Transverse colon (tissue), 4 donors: ENCODE measurements around the gene STK39. TPM values are rescaled to one million over a fixed set of nuclear protein-coding genes. Genes with fewer than 3 reads are reported as not detected.

Experiments used
- DNase-seq: peaks from one replicate; pipeline ENCODE4 v3.0.0-alpha.2; 2019
- H3K27ac ChIP-seq, 4 donors: fragments of 200-600 bp; sonication (generic); 2 replicates each; pipeline ENCODE4 v1.5.1; 2016 to 2018; ENCODE audit warnings: inconsistent platforms in 4 of 4
- H3K27me3 ChIP-seq: fragments of 200-600 bp; sonication (generic); 2 replicates; pipeline ENCODE4 v1.5.1; 2017; ENCODE audit warnings: inconsistent platforms
- H3K36me3 ChIP-seq, 4 donors: fragments of 200-600 bp; sonication (generic); 2 replicates each; pipeline ENCODE4 v1.5.1; 2017 to 2019; ENCODE audit warnings: inconsistent platforms in 4 of 4
- H3K4me1 ChIP-seq, 4 donors: fragments of 200-600 bp; sonication (generic); 2 replicates each; pipeline ENCODE4 v1.5.1; 2017 to 2020; ENCODE audit warnings: inconsistent platforms in 4 of 4
- H3K4me3 ChIP-seq, 4 donors: fragments of 200-600 bp; sonication (generic); 1 replicate in 1 of 4; 2 replicates in 3 of 4; pipeline versions ENCODE4 v1.5.1 to v1.6.1; 2017 to 2019; ENCODE audit warnings: inconsistent platforms in 4 of 4
- H3K9me3 ChIP-seq, 2 donors: fragments of 200-600 bp; sonication (generic); 2 replicates each; pipeline ENCODE4 v1.5.1; 2017 to 2019; ENCODE audit warnings: inconsistent platforms in 2 of 2
- EP300 ChIP-seq: sonication (generic); formaldehyde crosslinking; IDR thresholded peaks from one replicate; pipeline ENCODE4 v1.6.1; 2017; ENCODE audit warnings: antibody characterized with exemption, low read depth
- POLR2A ChIP-seq: fragments of 450-650 bp; IDR thresholded peaks from one replicate; pipeline ENCODE4 v1.6.1; 2016; ENCODE audit warnings: antibody characterized with exemption, mild to moderate bottlenecking, moderate library complexity
- POLR2AphosphoS5 ChIP-seq, 3 donors: sonication (generic); formaldehyde crosslinking; IDR thresholded peaks; one replicate each; pipeline ENCODE4 v1.6.1; 2016; ENCODE audit warnings: antibody characterized with exemption in 3 of 3
- WGBS, 2 donors: methylation state at CpG; one replicate each; pipeline ENCODE4 v1.1.5; 2018; ENCODE audit warnings: low coverage in 1 of 2; 5-methylcytosine and 5-hydroxymethylcytosine counted together
- in situ Hi-C, 4 donors: fragments of 200-750 bp; cut with MboI; loops; one replicate each; pipeline versions ENCODE4 v1.15.0 to v1.15.1; 2017; ENCODE audit warnings: low sequenced_read_pairs in 3 of 4, low pct_ligation_motif_present in 1 of 4, low pct_unique_long_range_greater_than_20kb in 1 of 4
- intact Hi-C: fragments of 100-400 bp; cut with DNase I; formaldehyde crosslinking; loops from one replicate; pipeline ENCODE4 v1.15.1; 2023; ENCODE audit warnings: low total_unique reads
- total RNA-seq, 4 donors: library from RNA; depleted of rRNA; stranded (reverse); fragments of >200 nt; gene quantifications; one replicate each; pipeline ENCODE4 v1.1.0, GENCODE V29; 2016
- TF ChIP-seq, protein P1 (sequence below), 5 experiments: fragments of 200-600 bp in 3 of 5; fragments of 450-650 bp in 2 of 5; sonication (generic) in 3 of 5; IDR thresholded peaks; 1 replicate in 2 of 5; 2 replicates in 3 of 5; pipeline ENCODE4 v1.5.1; 2016 to 2017; ENCODE audit warnings: antibody characterized with exemption in 5 of 5, inconsistent platforms in 3 of 5, mild to moderate bottlenecking in 2 of 5, moderate library complexity in 1 of 5

STK39 gene
- total RNA-seq, 4 donors from 2014 or later = 30.6 to 46.1 (median 36.7) TPM

DNA sequence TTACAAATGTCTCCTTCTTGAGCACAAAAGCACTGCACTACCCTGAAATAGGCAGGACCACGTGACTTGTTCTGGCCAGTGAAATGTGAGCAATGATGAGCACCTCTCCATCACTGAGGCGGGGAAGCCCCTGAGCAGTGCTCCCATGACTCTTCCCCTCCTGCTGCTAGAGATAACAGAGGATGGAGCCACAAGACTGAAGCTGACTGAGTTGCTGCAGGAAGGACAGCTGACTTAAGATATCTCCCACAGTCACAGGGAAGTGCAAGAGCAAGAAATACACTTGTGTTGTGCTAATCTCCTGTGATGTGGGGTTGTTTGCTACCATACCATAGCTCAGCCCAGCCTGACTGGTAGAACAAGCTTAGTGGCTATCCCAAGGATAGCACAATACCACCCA is 38.7 kb downstream of the STK39 start:
- H3K4me3 ChIP-seq = no peak overlapping the region
- no peak for DNase-seq
- H3K9me3 ChIP-seq = no peaks in the 10 kb centered on the region
- WGBS, 2 donors = 92% methylated on average over 2 of the region's 2 CpGs; no CpG with 5 or more reads in 1 of the 2 donors
- no peaks in the 10 kb centered on the region for H3K36me3 ChIP-seq
- in situ Hi-C loops (no loop called here), intact Hi-C loops (no loop called here)
- no peak overlapping the region for H3K27ac ChIP-seq
- TF ChIP-seq, protein P1, sequence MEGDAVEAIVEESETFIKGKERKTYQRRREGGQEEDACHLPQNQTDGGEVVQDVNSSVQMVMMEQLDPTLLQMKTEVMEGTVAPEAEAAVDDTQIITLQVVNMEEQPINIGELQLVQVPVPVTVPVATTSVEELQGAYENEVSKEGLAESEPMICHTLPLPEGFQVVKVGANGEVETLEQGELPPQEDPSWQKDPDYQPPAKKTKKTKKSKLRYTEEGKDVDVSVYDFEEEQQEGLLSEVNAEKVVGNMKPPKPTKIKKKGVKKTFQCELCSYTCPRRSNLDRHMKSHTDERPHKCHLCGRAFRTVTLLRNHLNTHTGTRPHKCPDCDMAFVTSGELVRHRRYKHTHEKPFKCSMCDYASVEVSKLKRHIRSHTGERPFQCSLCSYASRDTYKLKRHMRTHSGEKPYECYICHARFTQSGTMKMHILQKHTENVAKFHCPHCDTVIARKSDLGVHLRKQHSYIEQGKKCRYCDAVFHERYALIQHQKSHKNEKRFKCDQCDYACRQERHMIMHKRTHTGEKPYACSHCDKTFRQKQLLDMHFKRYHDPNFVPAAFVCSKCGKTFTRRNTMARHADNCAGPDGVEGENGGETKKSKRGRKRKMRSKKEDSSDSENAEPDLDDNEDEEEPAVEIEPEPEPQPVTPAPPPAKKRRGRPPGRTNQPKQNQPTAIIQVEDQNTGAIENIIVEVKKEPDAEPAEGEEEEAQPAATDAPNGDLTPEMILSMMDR (IDR thresholded peaks at IDR 0.05) = no peak
- no peak for TF ChIP-seq POLR2A
- TF ChIP-seq POLR2AphosphoS5 (IDR thresholded peaks at IDR 0.05) = no peak
- TF ChIP-seq EP300 = no peak
- peaks cover 4 to 43% (median 29%) of the 10 kb centered on the region in 4 donors for H3K4me1 ChIP-seq
- H3K27me3 ChIP-seq = no peaks in the 10 kb centered on the region

DNA sequence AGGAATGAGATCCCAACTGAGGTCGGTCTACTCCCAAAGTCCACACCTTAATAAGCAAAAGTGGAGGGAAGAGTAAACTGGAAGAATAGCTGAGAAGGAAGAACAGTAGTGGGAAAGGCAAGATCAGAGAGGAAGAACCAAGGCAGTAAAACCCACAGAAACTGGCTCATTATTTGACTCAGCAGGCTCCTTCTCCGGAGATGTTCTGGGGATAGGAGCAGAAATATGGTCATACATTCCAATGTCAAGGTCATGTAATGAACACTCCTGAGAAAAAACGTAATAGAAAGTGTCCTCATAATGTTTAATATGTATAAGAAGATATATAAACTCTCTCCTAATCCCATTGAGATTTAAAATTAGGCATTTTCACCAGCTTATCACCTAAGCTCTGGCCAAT is 39.5 kb downstream of the STK39 start:
- intact Hi-C loops (no loop called here), in situ Hi-C loops (no loop called here)
- no peaks in the 10 kb centered on the region for H3K27me3 ChIP-seq
- peak overlapping the region in 1 of 4 donors; percentile 38 for H3K27ac ChIP-seq
- DNase-seq = no peak
- peaks cover 4 to 43% (median 29%) of the 10 kb centered on the region in 4 donors for H3K4me1 ChIP-seq
- 42 to 51% methylated on average over 3 of the region's 3 CpGs for WGBS, 2 donors
- no peak overlapping the region for H3K4me3 ChIP-seq
- no peaks in the 10 kb centered on the region for H3K36me3 ChIP-seq
- TF ChIP-seq EP300 (no peak), POLR2A (no peak), POLR2AphosphoS5 (IDR thresholded peaks at IDR 0.05) (no peak)
- TF ChIP-seq, protein P1 (IDR thresholded peaks at IDR 0.05) = no peak
- no peaks in the 10 kb centered on the region for H3K9me3 ChIP-seq

DNA sequence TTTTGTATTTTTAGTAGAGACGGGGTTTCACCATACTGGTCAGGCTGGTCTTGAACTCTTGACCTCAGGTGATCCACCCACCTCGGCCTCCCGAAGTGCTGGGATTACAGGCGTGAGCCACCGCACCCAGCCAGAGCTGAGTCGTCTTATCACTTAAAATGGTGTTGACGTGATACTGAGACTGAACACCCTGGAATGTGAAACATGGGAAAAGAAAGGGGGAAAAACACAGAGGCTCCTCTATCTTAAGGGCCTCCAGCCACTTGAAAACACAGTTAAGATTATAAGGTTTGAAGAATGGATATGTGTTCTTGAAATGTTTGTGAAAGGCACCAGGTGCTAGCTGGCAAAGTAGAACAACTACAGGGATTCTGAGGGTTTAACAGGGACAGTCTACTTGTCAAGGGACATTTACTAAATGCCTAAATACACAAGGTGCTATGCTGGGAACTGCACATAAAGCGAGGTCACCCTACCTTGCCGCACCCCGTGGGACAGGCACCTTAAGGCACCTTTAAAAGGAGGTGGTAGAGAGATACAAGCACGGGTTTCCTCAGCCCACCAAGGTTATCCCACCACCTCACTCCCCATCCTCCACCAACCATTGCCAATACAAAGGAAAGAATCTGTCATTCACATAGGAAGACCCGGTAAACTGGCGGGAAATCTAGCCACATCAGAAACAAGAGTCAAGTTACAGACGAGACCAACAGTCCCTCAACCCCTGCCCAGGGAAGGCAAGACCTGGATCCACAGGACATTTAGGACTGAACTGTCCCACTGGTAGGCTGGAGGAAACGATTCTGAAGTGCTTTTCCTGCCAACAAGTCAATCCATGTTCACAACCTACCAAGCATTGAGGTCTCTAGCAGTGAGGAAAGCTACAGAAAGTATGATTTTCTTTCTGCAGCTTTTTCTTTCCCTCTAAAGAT is 43.4 kb downstream of the STK39 start:
- WGBS, 2 donors = 60 to 88% methylated on average over 1 to 15 of the region's 15 CpGs
- TF ChIP-seq POLR2A (no peak), EP300 (no peak), POLR2AphosphoS5 (IDR thresholded peaks at IDR 0.05) (no peak)
- TF ChIP-seq, protein P1 (IDR thresholded peaks at IDR 0.05) = no peak
- in situ Hi-C loops (no loop called here), intact Hi-C loops (no loop called here)
- Histone ChIP-seq H3K4me1 (peaks cover 0 to 41% (median 19%) of the 10 kb centered on the region in 4 donors), H3K27ac (no peak overlapping the region), H3K27me3 (no peaks in the 10 kb centered on the region), H3K4me3 (no peak overlapping the region), H3K36me3 (no peaks in the 10 kb centered on the region), H3K9me3 (no peaks in the 10 kb centered on the region)
- no peak for DNase-seq

GRCh38 chr2:168201584-168202116 is 45.7 kb downstream of the STK39 start:
- Histone ChIP-seq H3K27me3 (no peaks in the 10 kb centered on the region), H3K4me3 (no peak overlapping the region), H3K4me1 (peaks cover 6 to 40% (median 17%) of the 10 kb centered on the region in 4 donors), H3K36me3 (no peaks in the 10 kb centered on the region), H3K9me3 (no peaks in the 10 kb centered on the region), H3K27ac (peak overlapping the region in 2 of 4 donors; percentile 3 to 11)
- no peak for DNase-seq
- TF ChIP-seq, protein P1 (IDR thresholded peaks at IDR 0.05) = no peak
- no peak for TF ChIP-seq EP300
- WGBS, 2 donors = 55 to 57% methylated on average over 5 of the region's 5 CpGs
- in situ Hi-C loops = no loop called here
- intact Hi-C loops = no loop called here
